Tibial nerve (tissue), 4 donors: ENCODE measurements around the gene AFAP1L1. TPM values are rescaled to one million over a fixed set of nuclear protein-coding genes. Genes with fewer than 3 reads are reported as not detected.
A peak's percentile ranks its signal among the peaks of the same experiment; 100 is the strongest.

ENCODE experiments used
- DNase-seq, 2 donors: peaks; one replicate each; pipeline ENCODE4 v3.0.0-alpha.2; 2019; ENCODE audit warnings: low spot score in 2 of 2
- H3K27ac ChIP-seq, 4 donors: fragments of 200-600 bp; sonication (generic) in 3 of 4; one replicate each; pipeline ENCODE4 v1.5.1; 2017 to 2019; ENCODE audit warnings: mild to moderate bottlenecking in 1 of 4
- H3K27me3 ChIP-seq, 2 donors: fragments of 200-600 bp; sonication (generic) in 1 of 2; one replicate each; pipeline versions ENCODE4 v1.5.1 to v1.6.0; 2017 to 2019
- H3K36me3 ChIP-seq, 3 donors: fragments of 200-600 bp; sonication (generic); one replicate each; pipeline ENCODE4 v1.5.1; 2018 to 2019
- H3K4me1 ChIP-seq, 4 donors: fragments of 200-600 bp; sonication (generic) in 3 of 4; one replicate each; pipeline ENCODE4 v1.5.1; 2017 to 2019
- H3K4me3 ChIP-seq, 4 donors: fragments of 200-600 bp; sonication (generic) in 3 of 4; one replicate each; pipeline ENCODE4 v1.5.1; 2017 to 2019; ENCODE audit warnings: mild to moderate bottlenecking in 1 of 4, moderate library complexity in 1 of 4
- H3K9me3 ChIP-seq, 4 donors: fragments of 200-600 bp; sonication (generic) in 3 of 4; one replicate each; pipeline ENCODE4 v1.5.1; 2017 to 2019
- EP300 ChIP-seq, 2 donors: sonication (generic); formaldehyde crosslinking; IDR thresholded peaks; one replicate each; pipeline ENCODE4 v1.6.1; 2017; ENCODE audit warnings: antibody characterized with exemption in 2 of 2, mild to moderate bottlenecking in 1 of 2
- POLR2A ChIP-seq, 2 donors: fragments of 450-650 bp; IDR thresholded peaks; one replicate each; pipeline ENCODE4 v1.6.1; 2017; ENCODE audit warnings: antibody characterized with exemption in 2 of 2, mild to moderate bottlenecking in 2 of 2, moderate library complexity in 2 of 2
- WGBS, 2 donors: methylation state at CpG; one replicate each; pipeline ENCODE4 v1.1.5; 2018; 5-methylcytosine and 5-hydroxymethylcytosine counted together
- total RNA-seq, 4 donors: library from RNA; depleted of rRNA; stranded (reverse); fragments of >200 nt; gene quantifications; one replicate each; pipeline ENCODE4 v1.1.0, GENCODE V29; 2016
- TF ChIP-seq, protein P1 (sequence below), 5 experiments: fragments of 200-600 bp in 3 of 5; fragments of 450-650 bp in 2 of 5; sonication (generic) in 3 of 5; IDR thresholded peaks; one replicate each; pipeline ENCODE4 v1.5.1; 2016 to 2019; ENCODE audit warnings: antibody characterized with exemption in 5 of 5, mild to moderate bottlenecking in 3 of 5, moderate library complexity in 2 of 5

The AFAP1L1 gene
- total RNA-seq, 4 donors from 2014 or later = 40.8 to 93.5 (median 91.6) TPM

GRCh38 chr5:149257889-149258705 is 13.6 kb upstream of the AFAP1L1 start:
- no peak for TF ChIP-seq POLR2A (IDR thresholded peaks at IDR 0.05)
- no peak for TF ChIP-seq EP300 (IDR thresholded peaks at IDR 0.05)
- TF ChIP-seq, protein P1, sequence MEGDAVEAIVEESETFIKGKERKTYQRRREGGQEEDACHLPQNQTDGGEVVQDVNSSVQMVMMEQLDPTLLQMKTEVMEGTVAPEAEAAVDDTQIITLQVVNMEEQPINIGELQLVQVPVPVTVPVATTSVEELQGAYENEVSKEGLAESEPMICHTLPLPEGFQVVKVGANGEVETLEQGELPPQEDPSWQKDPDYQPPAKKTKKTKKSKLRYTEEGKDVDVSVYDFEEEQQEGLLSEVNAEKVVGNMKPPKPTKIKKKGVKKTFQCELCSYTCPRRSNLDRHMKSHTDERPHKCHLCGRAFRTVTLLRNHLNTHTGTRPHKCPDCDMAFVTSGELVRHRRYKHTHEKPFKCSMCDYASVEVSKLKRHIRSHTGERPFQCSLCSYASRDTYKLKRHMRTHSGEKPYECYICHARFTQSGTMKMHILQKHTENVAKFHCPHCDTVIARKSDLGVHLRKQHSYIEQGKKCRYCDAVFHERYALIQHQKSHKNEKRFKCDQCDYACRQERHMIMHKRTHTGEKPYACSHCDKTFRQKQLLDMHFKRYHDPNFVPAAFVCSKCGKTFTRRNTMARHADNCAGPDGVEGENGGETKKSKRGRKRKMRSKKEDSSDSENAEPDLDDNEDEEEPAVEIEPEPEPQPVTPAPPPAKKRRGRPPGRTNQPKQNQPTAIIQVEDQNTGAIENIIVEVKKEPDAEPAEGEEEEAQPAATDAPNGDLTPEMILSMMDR (IDR thresholded peaks at IDR 0.05) = no peak
- Histone ChIP-seq H3K36me3 (peaks cover 0 to 40% (median 0%) of the 10 kb centered on the region in 3 donors), H3K9me3 (no peaks in the 10 kb centered on the region), H3K27me3 (no peaks in the 10 kb centered on the region), H3K4me1 (no peaks in the 10 kb centered on the region), H3K27ac (no peak overlapping the region), H3K4me3 (no peak overlapping the region)
- DNase-seq = no peak
- 83 to 84% methylated on average over 10 of the region's 10 CpGs for WGBS, 2 donors

GRCh38 chr5:149260761-149261160 is 10.9 kb upstream of the AFAP1L1 start:
- H3K27ac ChIP-seq = no peak overlapping the region
- H3K4me1 ChIP-seq = peaks cover 0 to 5% (median 0%) of the 10 kb centered on the region in 4 donors
- H3K27me3 ChIP-seq = peaks cover 0 to 4% of the 10 kb centered on the region in 2 donors
- no peaks in the 10 kb centered on the region for H3K9me3 ChIP-seq
- H3K36me3 ChIP-seq = peaks cover 0 to 19% (median 0%) of the 10 kb centered on the region in 3 donors
- DNase-seq = no peak
- no peak for TF ChIP-seq POLR2A (IDR thresholded peaks at IDR 0.05)
- TF ChIP-seq, protein P1 (IDR thresholded peaks at IDR 0.05) = no peak
- no peak for TF ChIP-seq EP300 (IDR thresholded peaks at IDR 0.05)
- 81 to 86% methylated on average over 1 of the region's 1 CpG for WGBS, 2 donors
- no peak overlapping the region for H3K4me3 ChIP-seq

- H3K4me1 ChIP-seq = peaks cover 0 to 10% (median under 1%) of the 10 kb centered on the region in 4 donors
- 66 to 67% methylated on average over 7 of the region's 7 CpGs for WGBS, 2 donors
- no peak for DNase-seq
Observed at GRCh38 chr5:149261246-149261645, 10.4 kb upstream of the AFAP1L1 start.

GRCh38 chr5:149262315-149262714 is 9.3 kb upstream of the AFAP1L1 start:
- H3K36me3 ChIP-seq = peaks cover 0 to 13% (median 0%) of the 10 kb centered on the region in 3 donors
- WGBS, 2 donors = 78% methylated on average over 4 of the region's 4 CpGs
- no peak overlapping the region for H3K4me3 ChIP-seq
- no peaks in the 10 kb centered on the region for H3K9me3 ChIP-seq
- H3K27me3 ChIP-seq = peaks cover 0 to 4% of the 10 kb centered on the region in 2 donors
- peaks cover 0 to 20% (median 5%) of the 10 kb centered on the region in 4 donors for H3K4me1 ChIP-seq
- no peak overlapping the region for H3K27ac ChIP-seq
- DNase-seq = no peak
- TF ChIP-seq EP300 (IDR thresholded peaks at IDR 0.05) (no peak), POLR2A (IDR thresholded peaks at IDR 0.05) (no peak)
- TF ChIP-seq, protein P1 (IDR thresholded peaks at IDR 0.05) = no peak

More at GRCh38 chr5:149261246-149261645, 10.4 kb upstream of the AFAP1L1 start:
- Histone ChIP-seq H3K27me3 (peaks cover 0 to 4% of the 10 kb centered on the region in 2 donors), H3K27ac (no peak overlapping the region), H3K9me3 (no peaks in the 10 kb centered on the region), H3K36me3 (peaks cover 0 to 15% (median 0%) of the 10 kb centered on the region in 3 donors), H3K4me3 (no peak overlapping the region)
- TF ChIP-seq EP300 (IDR thresholded peaks at IDR 0.05) (no peak), POLR2A (IDR thresholded peaks at IDR 0.05) (no peak)
- TF ChIP-seq, protein P1 (IDR thresholded peaks at IDR 0.05) = no peak

- no peaks in the 10 kb centered on the region for H3K36me3 ChIP-seq
- no peak overlapping the region for H3K27ac ChIP-seq
- peaks cover 0 to 16% (median 0%) of the 10 kb centered on the region in 4 donors for H3K9me3 ChIP-seq
- no peak for TF ChIP-seq EP300 (IDR thresholded peaks at IDR 0.05)
- TF ChIP-seq, protein P1 (IDR thresholded peaks at IDR 0.05) = peak in 1 of 5 experiments; percentile 17
- DNase-seq = no peak
- WGBS, 2 donors = 57 to 58% methylated on average over 12 of the region's 12 CpGs
- no peak overlapping the region for H3K4me3 ChIP-seq
- peaks cover 0 to 4% of the 10 kb centered on the region in 2 donors for H3K27me3 ChIP-seq
- peaks cover 0 to 28% (median 5%) of the 10 kb centered on the region in 4 donors for H3K4me1 ChIP-seq
Observed at GRCh38 chr5:149264439-149265067, 7.1 kb upstream of the AFAP1L1 start.
